ENCODE measurements around the gene SPTBN1. TPM values are rescaled to one million over a fixed set of nuclear protein-coding genes. Genes with fewer than 3 reads are reported as not detected.

The SPTBN1 gene
- total RNA-seq, 3 donors from 2014 or later (not counting 1 experiment from before 2014, with no cell fraction given) = 65.7 to 142 (median 68.3) TPM

DNA sequence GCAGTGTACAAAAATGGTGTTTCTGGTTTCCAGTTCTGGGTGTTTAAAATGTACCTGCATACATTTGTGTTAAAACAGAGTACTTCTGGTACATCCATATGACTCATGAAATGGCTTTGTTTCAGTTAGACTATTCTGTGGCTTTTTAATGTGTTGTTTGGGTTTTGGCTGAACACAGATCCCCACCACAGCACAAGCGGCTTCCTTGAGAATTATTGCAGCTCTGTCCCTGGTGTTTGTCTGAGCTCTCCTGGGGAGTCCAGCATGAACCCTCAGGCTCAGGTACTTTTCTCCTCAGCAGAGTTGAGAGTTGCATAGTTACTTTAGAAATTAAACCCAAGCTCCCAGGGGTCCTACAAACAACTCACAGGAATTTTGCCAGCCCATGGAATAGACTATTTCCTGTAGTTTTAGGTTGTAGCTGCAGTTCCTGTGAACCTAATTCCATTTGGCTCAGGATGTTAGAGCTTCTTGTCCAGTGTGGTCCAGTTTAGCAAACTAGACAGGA lies 202.5 kb downstream of the SPTBN1 start:
- Histone ChIP-seq H3K4me3 (ENCODE audit: low read length) (no peak overlapping the region), H3K4me1 (ENCODE audit: control insufficient read depth, insufficient read depth, low read length) (no peaks in the 10 kb centered on the region), H3K27ac (ENCODE audit: low read length) (no peak overlapping the region), H3K27me3 (ENCODE audit: control insufficient read depth, insufficient read depth, low read length) (no peaks in the 10 kb centered on the region), H3K9me3 (ENCODE audit: control insufficient read depth, insufficient read depth, low read length) (no peaks in the 10 kb centered on the region), H3K36me3 (ENCODE audit: control insufficient read depth, insufficient read depth, low read length) (peaks cover 99% of the 10 kb centered on the region)
- no peak for ATAC-seq
- WGBS (ENCODE audit: insufficient coverage) = no CpG with 5 or more reads among the region's 1 CpG
- intact Hi-C loops (cut with micrococcal nuclease) = no loop called here
- no peaks in the 10 kb centered on the region for H3K9me3 Mint-ChIP-seq
- no peak for TF ChIP-seq CTCF (IDR thresholded peaks at IDR 0.05)
- no peaks in the 10 kb centered on the region for H3K27me3 Mint-ChIP-seq (ENCODE audit: low read depth in 2 of 2)
- H3K4me1 Mint-ChIP-seq = no peaks in the 10 kb centered on the region
- peaks cover 49% of the 10 kb centered on the region for H3K36me3 Mint-ChIP-seq
- H3K27ac Mint-ChIP-seq = peak overlapping the region in 1 of 2 donors; percentile 18
- DNase-seq = no peak
- H3K4me3 Mint-ChIP-seq = no peak overlapping the region

- Histone ChIP-seq H3K27ac (ENCODE audit: low read length) (no peak overlapping the region), H3K4me3 (ENCODE audit: low read length) (no peak overlapping the region), H3K4me1 (ENCODE audit: control insufficient read depth, insufficient read depth, low read length) (no peaks in the 10 kb centered on the region), H3K27me3 (ENCODE audit: control insufficient read depth, insufficient read depth, low read length) (no peaks in the 10 kb centered on the region), H3K9me3 (ENCODE audit: control insufficient read depth, insufficient read depth, low read length) (no peaks in the 10 kb centered on the region), H3K36me3 (ENCODE audit: control insufficient read depth, insufficient read depth, low read length) (peaks cover 99% of the 10 kb centered on the region)
- Mint-ChIP-seq H3K4me3 (no peak overlapping the region), H3K27me3 (ENCODE audit: low read depth in 2 of 2) (no peaks in the 10 kb centered on the region), H3K27ac (peak overlapping the region in 1 of 2 donors; percentile 18), H3K9me3 (no peaks in the 10 kb centered on the region), H3K4me1 (no peaks in the 10 kb centered on the region), H3K36me3 (peaks cover 58% of the 10 kb centered on the region)
- DNase-seq = no peak
- 100% methylated on average over 1 of the region's 4 CpGs for WGBS (ENCODE audit: insufficient coverage)
- TF ChIP-seq CTCF (IDR thresholded peaks at IDR 0.05) = no peak
- no peak for ATAC-seq
- intact Hi-C loops (cut with micrococcal nuclease) = no loop called here
Observed at GRCh38 chr2:54659527-54659926, 203.4 kb downstream of the SPTBN1 start.

DNA sequence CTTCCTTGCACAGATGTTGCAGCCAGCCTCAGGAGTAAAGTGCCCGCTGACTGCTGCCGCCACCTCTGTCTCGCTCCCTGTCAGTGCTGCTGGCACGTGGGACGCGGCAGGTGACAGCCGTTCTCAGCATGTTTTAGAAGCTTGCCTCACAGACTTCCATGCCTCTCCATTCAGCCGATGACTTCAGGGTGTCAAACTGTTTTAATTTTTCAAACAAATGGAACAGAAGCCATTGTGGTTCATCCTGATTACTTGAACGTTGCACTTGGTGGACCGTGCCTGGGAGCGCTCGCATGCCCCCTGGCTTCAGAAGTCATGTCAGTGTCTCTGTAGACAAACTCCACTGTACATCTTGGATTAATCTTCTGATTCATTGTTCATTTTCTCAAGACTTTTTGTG lies 204.6 kb downstream of the SPTBN1 start:
- peaks cover 52% of the 10 kb centered on the region for H3K36me3 Mint-ChIP-seq
- H3K27ac Mint-ChIP-seq = no peak overlapping the region

More for the DNA sequence above, 204.6 kb downstream of the SPTBN1 start:
- Mint-ChIP-seq H3K9me3 (no peaks in the 10 kb centered on the region), H3K4me1 (peaks cover 0 to 5% of the 10 kb centered on the region in 2 donors), H3K4me3 (no peak overlapping the region), H3K27me3 (ENCODE audit: low read depth in 2 of 2) (no peaks in the 10 kb centered on the region)
- DNase-seq = no peak
- no peak for TF ChIP-seq CTCF (IDR thresholded peaks at IDR 0.05)
- no peak overlapping the region for H3K27ac ChIP-seq (ENCODE audit: low read length)
- no peaks in the 10 kb centered on the region for H3K27me3 ChIP-seq (ENCODE audit: control insufficient read depth, insufficient read depth, low read length)
- H3K9me3 ChIP-seq (ENCODE audit: control insufficient read depth, insufficient read depth, low read length) = no peaks in the 10 kb centered on the region
- H3K4me3 ChIP-seq (ENCODE audit: low read length) = no peak overlapping the region
- H3K36me3 ChIP-seq (ENCODE audit: control insufficient read depth, insufficient read depth, low read length) = peaks cover 99% of the 10 kb centered on the region
- 94% methylated on average over 12 of the region's 12 CpGs for WGBS (ENCODE audit: insufficient coverage)
- intact Hi-C loops (cut with micrococcal nuclease) = loop anchor here (5.0 to 10.0 kb wide), 2 partner anchors 138 to 174 kb away; no protein-coding TSS in a partner anchor
- no peaks in the 10 kb centered on the region for H3K4me1 ChIP-seq (ENCODE audit: control insufficient read depth, insufficient read depth, low read length)
- no peak for ATAC-seq

All from natural killer cell (primary cell).